ENCODE data around the gene ADARB1.

DNA sequence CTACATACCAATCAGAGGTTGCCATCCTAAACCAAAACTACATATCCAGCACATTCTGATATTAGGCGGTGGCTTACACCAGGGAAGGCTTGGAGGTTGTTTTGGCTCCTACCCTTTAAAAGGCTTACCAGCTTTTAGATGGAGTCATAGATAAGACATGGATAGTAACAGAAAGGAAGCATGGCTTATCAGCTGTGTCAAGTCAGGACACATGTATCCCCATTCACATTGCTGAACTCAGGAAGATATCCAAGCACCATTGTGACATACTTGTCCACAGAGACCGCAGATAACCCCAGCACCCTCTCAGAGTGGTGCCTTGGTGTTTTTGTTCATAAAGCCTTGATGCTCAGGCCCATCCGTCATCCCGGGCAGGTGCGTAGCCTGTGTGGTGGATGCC, 39.7 kb downstream of the ADARB1 start:
- TF ChIP-seq L3MBTL2 (conservative IDR thresholded peaks at IDR 0.05) (no peak), BHLHE40 (IDR thresholded peaks at IDR 0.05; ENCODE audit: borderline replicate concordance) (no peak), TARDBP (IDR thresholded peaks at IDR 0.05) (no peak), NFRKB (IDR thresholded peaks at IDR 0.05) (no peak), ZNF384 (IDR thresholded peaks at IDR 0.05) (no peak)

Data from HEK293T (cell line).